Fibroblast of lung (primary cell): ENCODE data around the gene CHD2. TPM values are rescaled to one million over a fixed set of nuclear protein-coding genes. Genes with fewer than 3 reads are reported as not detected.

Experiments used
- DNase-seq, 2 donors: peaks; one replicate each; pipeline versions ENCODE4 v3.0.0 to v3.0.0-alpha.2; 2010; ENCODE audit warnings: low read depth in 2 of 2
- H2AFZ ChIP-seq: 2 replicates; pipeline ENCODE4 v1.5.1; 2012; ENCODE audit warnings: low read length, control low read depth, inconsistent platforms
- H3K27ac ChIP-seq: 2 replicates; pipeline ENCODE4 v1.5.1; 2011; ENCODE audit warnings: low read length, control low read depth; ENCODE audit not compliant: insufficient read depth
- H3K27me3 ChIP-seq: 2 replicates; pipeline ENCODE4 v1.5.1; 2011; ENCODE audit warnings: mild to moderate bottlenecking, low read length; ENCODE audit not compliant: control insufficient read depth, insufficient read depth
- H3K36me3 ChIP-seq: 2 replicates; pipeline ENCODE4 v1.5.1; 2011; ENCODE audit warnings: low read length; ENCODE audit not compliant: control insufficient read depth, insufficient read depth
- H3K4me1 ChIP-seq: 2 replicates; pipeline ENCODE4 v1.5.1; 2011; ENCODE audit warnings: low read length; ENCODE audit not compliant: control insufficient read depth, insufficient read depth; ENCODE audit errors: extremely low read depth
- H3K4me2 ChIP-seq: 2 replicates; pipeline ENCODE4 v1.5.1; 2011; ENCODE audit warnings: low read length, control low read depth; ENCODE audit not compliant: insufficient read depth; ENCODE audit errors: extremely low read depth
- H3K4me3 ChIP-seq, 4 experiments: fragments of 200-600 bp in 1 of 4; sonication (generic) in 1 of 4; replicated peaks in 1 of 4; 2 replicates each; pipeline ENCODE4 v1.5.1; 2011 to 2016; ENCODE audit warnings: low read length in 4 of 4, low read depth in 3 of 4, mild to moderate bottlenecking in 3 of 4, control low read depth in 2 of 4, inconsistent platforms in 1 of 4, mixed read lengths in 1 of 4; ENCODE audit not compliant: insufficient read depth in 1 of 4; ENCODE audit errors: control extremely low read depth in 1 of 4
- H3K79me2 ChIP-seq: 2 replicates; pipeline ENCODE4 v1.5.1; 2012; ENCODE audit warnings: mild to moderate bottlenecking, low read length, inconsistent platforms; ENCODE audit not compliant: control insufficient read depth, insufficient read depth
- H3K9ac ChIP-seq: 2 replicates; pipeline ENCODE4 v1.5.1; 2011; ENCODE audit warnings: mild to moderate bottlenecking, low read length, control low read depth; ENCODE audit not compliant: insufficient read depth
- H3K9me3 ChIP-seq: 2 replicates; pipeline ENCODE4 v1.5.1; 2012; ENCODE audit warnings: low read depth, low read length; ENCODE audit not compliant: control insufficient read depth, insufficient read depth
- H4K20me1 ChIP-seq: 2 replicates; pipeline ENCODE4 v1.5.1; 2011; ENCODE audit warnings: low read length; ENCODE audit not compliant: control insufficient read depth, insufficient read depth; ENCODE audit errors: extremely low read depth
- EZH2 ChIP-seq: IDR thresholded peaks from 2 replicates; pipeline ENCODE4 v1.5.1; 2012; ENCODE audit warnings: low read length, control low read depth, mild to moderate bottlenecking; ENCODE audit errors: missing control alignments
- polyA plus RNA-seq, 2 donors: library from polyadenylated mRNA; depleted of rRNA in 1 of 2; stranded (reverse) in 1 of 2; unstranded in 1 of 2; fragments of >200 nt; gene quantifications; 2 replicates each; pipeline ENCODE4 v1.2.1, GENCODE V29; 2011 to 2012; ENCODE audit warnings: missing spikeins in 1 of 2
- total RNA-seq: library from RNA; depleted of rRNA; stranded (reverse); fragments of >200 nt; gene quantifications from 2 replicates; pipeline ENCODE4 v1.2.1, GENCODE V29; 2014
- TF ChIP-seq, protein P1 (sequence below), 2 donors: IDR thresholded peaks in 1 of 2; conservative IDR thresholded peaks in 1 of 2; 1 replicate in 1 of 2; 2 replicates in 1 of 2; pipeline ENCODE4 v1.5.1; 2011 to 2012; ENCODE audit warnings: low read length in 2 of 2, control low read depth in 1 of 2, inconsistent platforms in 1 of 2, low read depth in 1 of 2, mild to moderate bottlenecking in 1 of 2

Gene CHD2
- total and polyA plus RNA-seq, 2 donors (not counting 1 experiment from before 2014, with no cell fraction given), result 36.5 to 92.5 TPM

DNA sequence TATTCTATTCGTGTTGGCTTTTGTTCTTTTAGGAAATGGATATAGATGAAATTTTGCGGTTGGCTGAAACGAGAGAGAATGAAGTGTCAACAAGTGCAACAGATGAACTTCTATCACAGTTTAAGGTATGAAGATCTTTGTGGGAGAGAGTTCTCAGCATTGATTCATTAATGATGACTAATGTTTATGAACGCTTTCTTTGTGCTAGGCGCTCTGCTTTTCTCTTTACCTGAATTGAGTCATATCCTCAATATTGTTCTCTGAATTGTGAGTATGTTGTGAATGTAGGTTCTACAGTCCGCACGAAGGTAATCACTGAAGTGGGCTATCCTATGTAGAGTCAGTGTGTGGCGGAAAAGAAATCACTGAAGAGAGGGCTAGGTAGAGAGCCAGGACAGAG is 81.2 kb downstream of the CHD2 start:
- H3K9ac ChIP-seq, result no peak overlapping the region

DNA sequence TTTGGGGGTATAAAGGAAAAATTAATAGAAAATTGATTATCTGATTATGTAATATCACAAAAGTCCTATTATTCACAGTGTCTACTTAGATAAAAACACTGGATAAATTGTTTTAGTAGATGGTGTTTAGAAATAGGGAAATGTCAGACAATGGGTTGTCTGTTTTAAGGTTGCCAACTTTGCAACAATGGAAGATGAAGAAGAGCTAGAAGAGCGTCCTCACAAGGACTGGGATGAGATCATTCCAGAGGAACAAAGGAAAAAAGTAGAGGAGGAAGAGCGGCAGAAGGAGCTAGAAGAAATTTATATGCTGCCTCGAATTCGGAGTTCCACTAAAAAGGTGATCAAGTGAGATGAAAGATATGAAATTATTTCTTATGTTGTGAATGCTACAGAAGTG is 84.0 kb downstream of the CHD2 start:
- DNase-seq, result no peak
- Histone ChIP-seq H4K20me1 (no peaks in the 10 kb centered on the region), H3K9me3 (no peaks in the 10 kb centered on the region), H3K9ac (no peak overlapping the region), H2AFZ (no peak overlapping the region), H3K4me2 (no peak overlapping the region), H3K79me2 (no peaks in the 10 kb centered on the region), H3K36me3 (peaks cover 14% of the 10 kb centered on the region), H3K4me1 (no peaks in the 10 kb centered on the region), H3K27ac (no peak overlapping the region), H3K4me3 (no peak overlapping the region), H3K27me3 (no peaks in the 10 kb centered on the region)
- no peak for TF ChIP-seq EZH2
- TF ChIP-seq, protein P1, sequence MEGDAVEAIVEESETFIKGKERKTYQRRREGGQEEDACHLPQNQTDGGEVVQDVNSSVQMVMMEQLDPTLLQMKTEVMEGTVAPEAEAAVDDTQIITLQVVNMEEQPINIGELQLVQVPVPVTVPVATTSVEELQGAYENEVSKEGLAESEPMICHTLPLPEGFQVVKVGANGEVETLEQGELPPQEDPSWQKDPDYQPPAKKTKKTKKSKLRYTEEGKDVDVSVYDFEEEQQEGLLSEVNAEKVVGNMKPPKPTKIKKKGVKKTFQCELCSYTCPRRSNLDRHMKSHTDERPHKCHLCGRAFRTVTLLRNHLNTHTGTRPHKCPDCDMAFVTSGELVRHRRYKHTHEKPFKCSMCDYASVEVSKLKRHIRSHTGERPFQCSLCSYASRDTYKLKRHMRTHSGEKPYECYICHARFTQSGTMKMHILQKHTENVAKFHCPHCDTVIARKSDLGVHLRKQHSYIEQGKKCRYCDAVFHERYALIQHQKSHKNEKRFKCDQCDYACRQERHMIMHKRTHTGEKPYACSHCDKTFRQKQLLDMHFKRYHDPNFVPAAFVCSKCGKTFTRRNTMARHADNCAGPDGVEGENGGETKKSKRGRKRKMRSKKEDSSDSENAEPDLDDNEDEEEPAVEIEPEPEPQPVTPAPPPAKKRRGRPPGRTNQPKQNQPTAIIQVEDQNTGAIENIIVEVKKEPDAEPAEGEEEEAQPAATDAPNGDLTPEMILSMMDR (conservative IDR thresholded peaks at IDR 0.05 in 1 of 2, IDR thresholded peaks at IDR 0.05 in 1 of 2; ENCODE audit: low read depth in 1 of 2, low read length in 2 of 2), result no peak

More for the DNA sequence above, 81.2 kb downstream of the CHD2 start:
- H4K20me1 ChIP-seq, result no peaks in the 10 kb centered on the region
- H3K4me1 ChIP-seq, result no peaks in the 10 kb centered on the region
- H3K4me2 ChIP-seq, result no peak overlapping the region
- H3K27me3 ChIP-seq, result no peaks in the 10 kb centered on the region
- H3K79me2 ChIP-seq, result no peaks in the 10 kb centered on the region
- no peak for TF ChIP-seq EZH2
- TF ChIP-seq, protein P1 (conservative IDR thresholded peaks at IDR 0.05 in 1 of 2, IDR thresholded peaks at IDR 0.05 in 1 of 2; ENCODE audit: low read depth in 1 of 2, low read length in 2 of 2), result no peak
- no peak overlapping the region for H3K27ac ChIP-seq
- no peak overlapping the region for H2AFZ ChIP-seq
- H3K36me3 ChIP-seq, result peaks cover 19% of the 10 kb centered on the region
- no peak overlapping the region for H3K4me3 ChIP-seq
- no peaks in the 10 kb centered on the region for H3K9me3 ChIP-seq
- DNase-seq, result peak in 1 of 2 donors; percentile 84

DNA sequence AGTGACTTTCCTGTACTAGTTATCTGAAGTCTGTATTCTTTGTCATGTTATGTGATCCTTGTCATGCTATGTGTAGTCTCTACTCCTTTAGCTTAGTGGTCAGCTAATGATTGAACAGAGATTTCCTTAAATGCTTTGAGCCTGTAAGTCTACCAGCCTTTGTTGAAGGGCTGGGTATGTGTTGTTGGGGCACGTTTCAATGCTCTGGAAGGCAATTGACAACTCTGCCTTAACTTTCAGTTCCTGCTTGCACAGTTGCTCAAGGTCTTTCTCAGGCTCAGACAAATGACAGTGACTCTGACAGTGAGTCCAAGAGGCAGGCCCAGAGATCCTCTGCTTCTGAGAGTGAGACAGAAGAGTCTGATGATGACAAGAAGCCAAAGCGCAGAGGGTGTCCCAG is 89.3 kb downstream of the CHD2 start:
- DNase-seq, result no peak
- H4K20me1 ChIP-seq, result no peaks in the 10 kb centered on the region
- no peak overlapping the region for H2AFZ ChIP-seq
- H3K27ac ChIP-seq, result no peak overlapping the region
- H3K4me3 ChIP-seq, result no peak overlapping the region
- no peaks in the 10 kb centered on the region for H3K27me3 ChIP-seq
- peaks cover 1% of the 10 kb centered on the region for H3K79me2 ChIP-seq
- no peak overlapping the region for H3K4me2 ChIP-seq
- no peak overlapping the region for H3K9ac ChIP-seq
- no peak for TF ChIP-seq EZH2
- TF ChIP-seq, protein P1 (conservative IDR thresholded peaks at IDR 0.05 in 1 of 2, IDR thresholded peaks at IDR 0.05 in 1 of 2; ENCODE audit: low read depth in 1 of 2, low read length in 2 of 2), result no peak
- H3K4me1 ChIP-seq, result no peaks in the 10 kb centered on the region
- peaks cover 9% of the 10 kb centered on the region for H3K36me3 ChIP-seq
- no peaks in the 10 kb centered on the region for H3K9me3 ChIP-seq
